ENCODE data around the gene PLEKHG3.

- TF ChIP-seq CTCF (IDR thresholded peaks at IDR 0.05) (no peak), EZH2phosphoT487 (IDR thresholded peaks at IDR 0.05) (no peak), EZH2 (IDR thresholded peaks at IDR 0.05) (no peak)
Observed at GRCh38 chr14:64787619-64788018, 83.4 kb downstream of the PLEKHG3 start.

Measured in neural progenitor cell (in vitro differentiated cells).